Upper lobe of left lung (tissue), 4 donors: ENCODE measurements around the gene OCIAD2.

Source experiments
- POLR2A ChIP-seq, 4 donors: fragments of 450-650 bp; IDR thresholded peaks; one replicate each; pipeline ENCODE4 v1.5.1; 2016 to 2017; ENCODE audit warnings: antibody characterized with exemption in 4 of 4, mild to moderate bottlenecking in 2 of 4
- POLR2AphosphoS5 ChIP-seq, 2 donors: sonication (generic); formaldehyde crosslinking; IDR thresholded peaks; one replicate each; pipeline ENCODE4 v1.5.1; 2017; ENCODE audit warnings: antibody characterized with exemption in 2 of 2
- TF ChIP-seq, protein P1 (sequence below), 6 experiments: fragments of 450-650 bp in 4 of 6; fragments of 200-600 bp in 2 of 6; sonication (generic) in 2 of 6; IDR thresholded peaks; one replicate each; pipeline ENCODE4 v1.5.1; 2016 to 2019; ENCODE audit warnings: antibody characterized with exemption in 6 of 6

- TF ChIP-seq, protein P1, sequence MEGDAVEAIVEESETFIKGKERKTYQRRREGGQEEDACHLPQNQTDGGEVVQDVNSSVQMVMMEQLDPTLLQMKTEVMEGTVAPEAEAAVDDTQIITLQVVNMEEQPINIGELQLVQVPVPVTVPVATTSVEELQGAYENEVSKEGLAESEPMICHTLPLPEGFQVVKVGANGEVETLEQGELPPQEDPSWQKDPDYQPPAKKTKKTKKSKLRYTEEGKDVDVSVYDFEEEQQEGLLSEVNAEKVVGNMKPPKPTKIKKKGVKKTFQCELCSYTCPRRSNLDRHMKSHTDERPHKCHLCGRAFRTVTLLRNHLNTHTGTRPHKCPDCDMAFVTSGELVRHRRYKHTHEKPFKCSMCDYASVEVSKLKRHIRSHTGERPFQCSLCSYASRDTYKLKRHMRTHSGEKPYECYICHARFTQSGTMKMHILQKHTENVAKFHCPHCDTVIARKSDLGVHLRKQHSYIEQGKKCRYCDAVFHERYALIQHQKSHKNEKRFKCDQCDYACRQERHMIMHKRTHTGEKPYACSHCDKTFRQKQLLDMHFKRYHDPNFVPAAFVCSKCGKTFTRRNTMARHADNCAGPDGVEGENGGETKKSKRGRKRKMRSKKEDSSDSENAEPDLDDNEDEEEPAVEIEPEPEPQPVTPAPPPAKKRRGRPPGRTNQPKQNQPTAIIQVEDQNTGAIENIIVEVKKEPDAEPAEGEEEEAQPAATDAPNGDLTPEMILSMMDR (IDR thresholded peaks at IDR 0.05): no peak
- no peak for TF ChIP-seq POLR2AphosphoS5 (IDR thresholded peaks at IDR 0.05)
- TF ChIP-seq POLR2A (IDR thresholded peaks at IDR 0.05): no peak
Measured at GRCh38 chr4:48937033-48937432, 30.5 kb upstream of the OCIAD2 start.
